AG04450 (cell line): ENCODE results near the gene ACTR8. TPM values are rescaled to one million over a fixed set of nuclear protein-coding genes. Genes with fewer than 3 reads are reported as not detected.
"Not testable (repeated sequence)": the region's sequence is repeated elsewhere in the genome, so short reads cannot be mapped to it uniquely, and the experiment has no call there.

Source experiments
- CTCF ChIA-PET: fragments of 300-600, 350-600 bp; formaldehyde crosslinking; extraction: SDS; loops from one replicate; lab custom pipeline; 2022; ENCODE audit warnings: antibody characterized with exemption, inconsistent platforms; lab: Charles Lee
- POLR2A ChIA-PET: fragments of 350-600 bp; formaldehyde crosslinking; extraction: SDS; loops from one replicate; lab custom pipeline; 2021; ENCODE audit warnings: antibody characterized with exemption, inconsistent platforms; lab: Yijun Ruan, JAX
- DNase-seq: peaks from one replicate; pipeline ENCODE4 v3.0.0-alpha.2; 2011; ENCODE audit warnings: low read depth, low spot score
- H3K27ac ChIP-seq: one replicate; pipeline ENCODE4 v1.5.1; 2012; ENCODE audit warnings: low read depth, low read length, control low read depth
- H3K27me3 ChIP-seq: one replicate; pipeline ENCODE4 v1.6.0; 2012; ENCODE audit warnings: low read length; ENCODE audit not compliant: control insufficient read depth, insufficient read depth
- H3K4me3 ChIP-seq: 2 replicates; pipeline ENCODE4 v1.5.1; 2011; ENCODE audit warnings: mild to moderate bottlenecking, low read depth, low read length, control low read depth
- H3K9me3 ChIP-seq: 2 replicates; pipeline ENCODE4 v1.5.1; 2012; ENCODE audit warnings: low read length; ENCODE audit not compliant: control insufficient read depth, insufficient read depth
- polyA minus RNA-seq: library from RNA; depleted of rRNA, polyadenylated mRNA; stranded (reverse); fragments of >200 nt; gene quantifications from 2 replicates; pipeline ENCODE4 v1.2.3, GENCODE V29; 2011; rRNA and poly(A)+ RNA removed
- polyA plus RNA-seq: library from polyadenylated mRNA; depleted of rRNA; stranded (reverse); fragments of >200 nt; gene quantifications from 2 replicates; pipeline ENCODE4 v1.2.3, GENCODE V29; 2011; rRNA removed
- TF ChIP-seq, protein P1 (sequence below): IDR thresholded peaks from 2 replicates; pipeline ENCODE4 v1.5.1; 2011; ENCODE audit warnings: low read depth, low read length, control low read depth, inconsistent platforms

ACTR8 gene
- polyA plus RNA-seq (34.9 and 37.5 TPM in 2 replicates), polyA minus RNA-seq (46.3 and 61.9 TPM in 2 replicates)

DNA sequence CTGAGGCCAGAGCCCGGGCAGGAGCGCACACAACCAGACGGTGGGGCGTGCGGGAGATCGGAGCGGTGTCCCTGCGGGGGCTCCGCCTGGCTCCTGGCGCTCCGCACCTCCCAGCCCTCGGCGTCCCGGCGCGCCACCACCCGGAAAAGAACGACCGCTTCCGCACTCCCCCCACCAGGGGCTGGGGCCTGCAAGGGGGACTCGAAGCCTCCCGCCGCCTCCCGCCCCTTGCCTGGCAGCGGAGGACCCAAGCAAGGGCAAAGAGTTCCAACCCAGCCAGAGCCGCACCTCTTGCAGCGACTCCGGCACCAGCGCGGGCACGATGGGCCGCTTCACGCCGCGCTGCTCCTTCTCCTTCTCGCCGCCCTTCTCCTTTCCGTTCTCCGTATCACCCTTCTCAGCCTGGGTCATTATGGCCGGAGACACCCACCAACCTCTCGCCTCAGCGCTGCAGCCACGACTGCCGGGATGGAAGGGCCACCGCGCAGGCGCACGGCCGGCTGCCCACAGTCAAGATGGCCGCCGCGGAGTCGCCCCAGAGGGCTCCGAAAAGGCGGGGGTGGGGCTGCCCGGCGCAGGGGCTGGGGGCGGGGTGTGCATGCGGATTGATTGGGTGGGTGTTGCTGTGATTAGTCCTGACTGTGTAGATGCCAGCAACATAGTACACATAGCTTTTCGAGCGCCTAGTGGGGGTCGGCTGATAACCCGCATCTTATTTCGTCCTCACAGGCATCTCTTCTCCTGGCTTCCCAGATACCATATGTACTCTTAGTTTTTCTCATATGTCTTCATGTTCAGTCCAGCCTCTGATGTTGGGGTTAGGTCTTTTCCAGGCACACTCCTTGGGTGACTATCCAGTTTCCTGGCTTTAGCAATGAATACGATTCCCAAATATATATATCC is at the start of gene ACTR8:
Gene ACTR8, minus strand, starts transcription at position 462 of the 903 bp plus-strand sequence. Its CDS starts 51 bp downstream, at position 411.
- Histone ChIP-seq H3K27ac (peak within 1 kb of the TSS; percentile 82), H3K27me3 (no peaks in the 10 kb centered on the region), H3K9me3 (no peaks in the 10 kb centered on the region; the same call in 1 of the 2 replicates), H3K4me3 (peak within 1 kb of the TSS; percentile 91)
- POLR2A ChIA-PET: interaction anchor here (1.2 to 2.7 kb wide), 2 partner anchors 10 to 534 kb away, joined by 3 to 16 read pairs; partner anchors contain the start of gene SELENOK
- CTCF ChIA-PET: interaction anchor here (1.2 to 1.9 kb wide), 2 partner anchors 57 to 582 kb away, joined by 3 to 6 read pairs; no protein-coding TSS in a partner anchor
- peak; percentile 61 for DNase-seq
- TF ChIP-seq, protein P1, sequence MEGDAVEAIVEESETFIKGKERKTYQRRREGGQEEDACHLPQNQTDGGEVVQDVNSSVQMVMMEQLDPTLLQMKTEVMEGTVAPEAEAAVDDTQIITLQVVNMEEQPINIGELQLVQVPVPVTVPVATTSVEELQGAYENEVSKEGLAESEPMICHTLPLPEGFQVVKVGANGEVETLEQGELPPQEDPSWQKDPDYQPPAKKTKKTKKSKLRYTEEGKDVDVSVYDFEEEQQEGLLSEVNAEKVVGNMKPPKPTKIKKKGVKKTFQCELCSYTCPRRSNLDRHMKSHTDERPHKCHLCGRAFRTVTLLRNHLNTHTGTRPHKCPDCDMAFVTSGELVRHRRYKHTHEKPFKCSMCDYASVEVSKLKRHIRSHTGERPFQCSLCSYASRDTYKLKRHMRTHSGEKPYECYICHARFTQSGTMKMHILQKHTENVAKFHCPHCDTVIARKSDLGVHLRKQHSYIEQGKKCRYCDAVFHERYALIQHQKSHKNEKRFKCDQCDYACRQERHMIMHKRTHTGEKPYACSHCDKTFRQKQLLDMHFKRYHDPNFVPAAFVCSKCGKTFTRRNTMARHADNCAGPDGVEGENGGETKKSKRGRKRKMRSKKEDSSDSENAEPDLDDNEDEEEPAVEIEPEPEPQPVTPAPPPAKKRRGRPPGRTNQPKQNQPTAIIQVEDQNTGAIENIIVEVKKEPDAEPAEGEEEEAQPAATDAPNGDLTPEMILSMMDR: peak; percentile 16; the same call in 1 of the 2 replicates

- POLR2A ChIA-PET, H3K27ac ChIP-seq, H3K4me3 ChIP-seq, DNase-seq, H3K27me3 ChIP-seq, H3K9me3 ChIP-seq: not testable (repeated sequence)
- CTCF ChIA-PET: interaction anchor here (1.3 kb wide), 1 partner anchor 12 kb away, joined by 6 read pairs; no protein-coding TSS in a partner anchor
Measured at GRCh38 chr3:53927208-53927872, 45.4 kb upstream of the ACTR8 start.

DNA sequence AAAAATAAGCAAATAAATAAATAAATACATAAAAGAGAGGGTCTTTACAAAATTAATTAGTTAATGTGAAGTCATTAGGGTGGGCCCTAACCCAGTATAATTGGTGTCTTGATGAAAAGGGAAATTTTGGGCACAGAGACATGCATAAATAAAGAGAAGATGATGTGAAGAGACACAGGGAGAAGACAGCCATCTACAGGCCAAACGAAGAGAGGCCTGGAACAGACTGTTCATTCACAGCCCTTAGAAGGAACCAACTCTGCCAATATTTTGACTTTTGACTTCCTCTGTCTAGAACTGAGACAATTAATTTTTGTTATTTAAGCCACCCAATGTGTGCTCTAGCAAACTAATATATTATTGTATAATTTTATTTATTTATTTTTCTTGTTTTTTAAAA is 39.3 kb upstream of the ACTR8 start:
- Histone ChIP-seq H3K27ac (no peak overlapping the region), H3K4me3 (no peak overlapping the region), H3K27me3 (peaks cover 3% of the 10 kb centered on the region), H3K9me3 (no peaks in the 10 kb centered on the region)
- POLR2A ChIA-PET: no interaction called here
- CTCF ChIA-PET: interaction anchor here (2.0 kb wide), 1 partner anchor 17 kb away, joined by 11 read pairs; no protein-coding TSS in a partner anchor
- no peak for DNase-seq
- TF ChIP-seq, protein P1: peak; percentile 52

GRCh38 chr3:53919741-53920140 is 37.8 kb upstream of the ACTR8 start:
- no peak for DNase-seq
- H3K9me3 ChIP-seq: no peaks in the 10 kb centered on the region
- no peak overlapping the region for H3K4me3 ChIP-seq
- peaks cover 3% of the 10 kb centered on the region for H3K27me3 ChIP-seq
- TF ChIP-seq, protein P1: no peak
- CTCF ChIA-PET: interaction anchor here (1.5 to 2.0 kb wide), 2 partner anchors 19 to 251 kb away, joined by 4 to 11 read pairs; no protein-coding TSS in a partner anchor
- POLR2A ChIA-PET: no interaction called here
- no peak overlapping the region for H3K27ac ChIP-seq

- Histone ChIP-seq H3K9me3 (no peaks in the 10 kb centered on the region), H3K27me3 (peaks cover 3% of the 10 kb centered on the region), H3K27ac (no peak overlapping the region), H3K4me3 (no peak overlapping the region)
- TF ChIP-seq, protein P1: no peak
- ChIA-PET CTCF (interaction anchor here (0.9 kb wide), 1 partner anchor 1028 kb away, joined by 4 read pairs; no protein-coding TSS in a partner anchor), POLR2A (no interaction called here)
- DNase-seq: no peak
Measured at GRCh38 chr3:53913401-53913800, 31.4 kb upstream of the ACTR8 start.
